Measurements from ENCODE around the gene PLS3. TPM values are rescaled to one million over a fixed set of nuclear protein-coding genes. Genes with fewer than 3 reads are reported as not detected.

PLS3 gene
- total and polyA plus RNA-seq, 8 donors: 186 to 354 (median 300) TPM

DNA sequence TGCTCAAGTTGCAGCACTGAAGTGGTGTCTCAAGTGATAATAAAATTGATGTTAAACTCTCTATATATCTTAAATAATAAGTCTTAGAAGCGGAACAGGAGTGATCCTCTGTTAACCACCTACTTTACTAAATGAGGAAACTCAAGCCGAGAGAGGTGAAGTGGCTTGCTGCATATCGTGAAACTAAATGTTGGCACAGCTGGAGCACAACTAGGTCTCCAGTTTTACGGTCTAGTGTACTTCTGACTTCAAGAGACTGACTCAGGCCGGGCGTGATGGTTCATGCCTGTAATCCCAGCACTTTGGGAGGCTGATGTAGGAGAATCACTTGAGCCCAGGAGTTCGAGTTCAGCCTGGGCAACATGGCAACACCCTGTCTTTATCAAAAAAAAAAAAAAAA is 35.5 kb upstream of the PLS3 start:
- intact Hi-C loops (cut with DNase I): no loop called here
- H3K27ac ChIP-seq: no peak overlapping the region
- DNase-seq (peak in 2 of 4 donors; percentile 41 to 50), ATAC-seq (peak; percentile 88)
- TF ChIP-seq, protein P1, sequence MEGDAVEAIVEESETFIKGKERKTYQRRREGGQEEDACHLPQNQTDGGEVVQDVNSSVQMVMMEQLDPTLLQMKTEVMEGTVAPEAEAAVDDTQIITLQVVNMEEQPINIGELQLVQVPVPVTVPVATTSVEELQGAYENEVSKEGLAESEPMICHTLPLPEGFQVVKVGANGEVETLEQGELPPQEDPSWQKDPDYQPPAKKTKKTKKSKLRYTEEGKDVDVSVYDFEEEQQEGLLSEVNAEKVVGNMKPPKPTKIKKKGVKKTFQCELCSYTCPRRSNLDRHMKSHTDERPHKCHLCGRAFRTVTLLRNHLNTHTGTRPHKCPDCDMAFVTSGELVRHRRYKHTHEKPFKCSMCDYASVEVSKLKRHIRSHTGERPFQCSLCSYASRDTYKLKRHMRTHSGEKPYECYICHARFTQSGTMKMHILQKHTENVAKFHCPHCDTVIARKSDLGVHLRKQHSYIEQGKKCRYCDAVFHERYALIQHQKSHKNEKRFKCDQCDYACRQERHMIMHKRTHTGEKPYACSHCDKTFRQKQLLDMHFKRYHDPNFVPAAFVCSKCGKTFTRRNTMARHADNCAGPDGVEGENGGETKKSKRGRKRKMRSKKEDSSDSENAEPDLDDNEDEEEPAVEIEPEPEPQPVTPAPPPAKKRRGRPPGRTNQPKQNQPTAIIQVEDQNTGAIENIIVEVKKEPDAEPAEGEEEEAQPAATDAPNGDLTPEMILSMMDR (IDR thresholded peaks at IDR 0.05): no peak
- no peaks in the 10 kb centered on the region for H3K4me1 ChIP-seq
- no peaks in the 10 kb centered on the region for H3K9me3 ChIP-seq
- H3K4me3 ChIP-seq: no peak overlapping the region
- no peaks in the 10 kb centered on the region for H3K27me3 ChIP-seq
- no peaks in the 10 kb centered on the region for H3K36me3 ChIP-seq

DNA sequence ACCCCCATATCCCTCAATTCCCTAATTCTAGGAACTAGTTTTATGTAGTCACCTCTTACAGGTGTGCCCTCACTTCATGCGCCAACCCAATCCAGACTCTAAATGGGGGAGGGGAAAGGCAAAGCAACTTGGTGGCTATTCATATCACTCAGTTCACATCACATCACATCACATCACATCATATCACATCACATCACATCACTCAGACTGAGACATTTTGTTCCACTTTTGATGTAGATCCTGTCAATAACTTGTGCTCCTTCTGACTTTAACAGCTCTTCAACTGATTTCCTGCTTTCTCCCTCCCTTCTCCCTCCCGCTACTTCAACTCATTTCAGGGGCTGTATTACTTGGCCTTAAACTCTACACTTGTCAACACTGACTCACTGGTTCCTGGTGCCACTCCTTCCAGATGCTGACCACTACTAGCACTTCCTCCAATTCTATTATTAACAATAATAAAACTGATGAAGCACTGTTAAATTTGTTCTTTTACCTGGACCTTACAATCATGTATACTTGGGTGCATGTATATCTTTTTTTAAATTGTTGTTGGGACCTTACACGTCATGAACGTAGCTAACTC is 29.1 kb upstream of the PLS3 start:
- peaks cover 0 to 13% of the 10 kb centered on the region in 2 donors for H3K27me3 ChIP-seq
- peak overlapping the region; percentile 28 to 55 for H3K27ac ChIP-seq
- TF ChIP-seq, protein P1 (IDR thresholded peaks at IDR 0.05): no peak
- intact Hi-C loops (cut with DNase I): no loop called here
- H3K36me3 ChIP-seq: no peaks in the 10 kb centered on the region
- ATAC-seq (peak; percentile 89), DNase-seq (no peak)
- H3K9me3 ChIP-seq: no peaks in the 10 kb centered on the region
- H3K4me3 ChIP-seq: no peak overlapping the region
- peaks cover 0 to 5% of the 10 kb centered on the region in 2 donors for H3K4me1 ChIP-seq

DNA sequence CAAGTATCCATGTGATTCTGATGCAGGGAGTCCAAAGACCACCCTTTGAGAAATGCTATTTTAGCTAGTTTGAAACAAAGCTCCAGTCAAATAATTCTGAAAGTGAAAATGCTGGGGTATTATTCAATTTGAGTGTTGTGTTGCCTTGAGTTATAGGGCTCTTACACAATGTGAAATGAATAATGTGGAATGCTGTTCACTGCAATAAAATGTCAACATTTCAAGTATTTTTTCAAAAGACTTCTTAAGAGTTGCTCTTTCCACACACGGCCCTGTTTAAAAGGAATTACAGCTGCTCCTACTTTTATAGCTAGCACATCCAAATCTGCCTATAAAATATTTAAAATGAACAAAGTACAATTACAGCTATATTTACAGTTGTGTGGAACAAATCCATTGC is 27.5 kb upstream of the PLS3 start:
- peaks cover 0 to 13% of the 10 kb centered on the region in 2 donors for H3K27me3 ChIP-seq
- peak overlapping the region; percentile 36 to 55 for H3K27ac ChIP-seq
- peak; percentile 77 for ATAC-seq
- H3K4me3 ChIP-seq: no peak overlapping the region
- H3K4me1 ChIP-seq: peaks cover 0 to 5% of the 10 kb centered on the region in 2 donors
- H3K36me3 ChIP-seq: no peaks in the 10 kb centered on the region
- no peaks in the 10 kb centered on the region for H3K9me3 ChIP-seq
- DNase-seq: peak in 2 of 4 donors; percentile 31 to 51
- intact Hi-C loops (cut with DNase I): no loop called here
- TF ChIP-seq, protein P1 (IDR thresholded peaks at IDR 0.05): no peak

DNA sequence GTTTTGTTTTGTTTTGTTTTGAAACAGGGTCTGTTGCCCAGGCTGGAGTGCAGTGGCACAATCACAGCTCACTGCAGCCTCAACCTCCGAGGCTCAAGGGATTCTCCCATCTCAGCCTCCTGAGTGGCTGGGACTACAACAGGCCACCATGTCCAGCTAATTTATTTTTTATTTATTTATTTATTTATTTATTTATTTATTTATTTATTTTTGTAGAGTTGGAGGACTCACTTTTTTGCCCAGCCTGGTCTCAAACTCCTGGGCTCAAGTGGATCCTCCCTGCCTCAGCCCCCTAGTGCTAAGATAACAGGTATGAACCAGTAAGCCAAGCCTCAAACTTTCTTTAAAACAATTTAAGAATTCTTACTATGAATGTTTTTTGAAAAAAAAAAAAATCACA is 26.6 kb upstream of the PLS3 start:
- Histone ChIP-seq H3K27ac (no peak overlapping the region), H3K4me3 (no peak overlapping the region), H3K36me3 (no peaks in the 10 kb centered on the region), H3K9me3 (no peaks in the 10 kb centered on the region), H3K4me1 (peaks cover 0 to 5% of the 10 kb centered on the region in 2 donors), H3K27me3 (peaks cover 0 to 13% of the 10 kb centered on the region in 2 donors)
- intact Hi-C loops (cut with DNase I): no loop called here
- ATAC-seq (no peak), DNase-seq (no peak)
- TF ChIP-seq, protein P1 (IDR thresholded peaks at IDR 0.05): no peak

DNA sequence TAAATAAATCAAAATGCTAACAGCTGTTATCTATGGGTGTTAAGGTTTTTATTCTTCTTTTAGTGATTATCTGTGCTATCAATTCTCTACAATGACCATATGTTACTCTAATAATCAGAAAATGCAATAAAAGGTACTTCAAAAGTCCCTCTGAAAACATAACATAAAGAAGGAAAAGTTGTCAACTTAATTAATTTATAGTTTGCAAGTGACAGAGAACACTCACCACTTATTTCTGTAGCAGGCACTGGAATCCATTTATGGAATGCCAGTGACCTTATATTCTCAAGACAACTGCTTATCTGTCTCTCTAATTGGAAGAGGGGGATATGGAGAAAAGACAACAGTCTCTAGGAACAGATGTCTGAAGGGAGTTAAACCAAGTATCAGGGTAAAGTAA is 25.6 kb upstream of the PLS3 start:
- H3K4me3 ChIP-seq: no peak overlapping the region
- H3K36me3 ChIP-seq: no peaks in the 10 kb centered on the region
- H3K27ac ChIP-seq: no peak overlapping the region
- TF ChIP-seq, protein P1 (IDR thresholded peaks at IDR 0.05): no peak
- peaks cover 0 to 13% of the 10 kb centered on the region in 2 donors for H3K27me3 ChIP-seq
- DNase-seq: no peak
- no peak for ATAC-seq
- no peaks in the 10 kb centered on the region for H3K9me3 ChIP-seq
- H3K4me1 ChIP-seq: peaks cover 0 to 5% of the 10 kb centered on the region in 2 donors
- intact Hi-C loops (cut with DNase I): no loop called here

Data from left lung (tissue), 10 donors.